Suprapubic skin (tissue), 4 donors: ENCODE measurements around the gene LRRC73. TPM values are rescaled to one million over a fixed set of nuclear protein-coding genes. Genes with fewer than 3 reads are reported as not detected.

ENCODE experiments used
- DNase-seq, 2 donors: peaks; one replicate each; pipeline ENCODE4 v3.0.0-alpha.2; 2019; ENCODE audit warnings: low spot score in 2 of 2
- H3K27ac ChIP-seq: fragments of 200-600 bp; sonication (generic); one replicate; pipeline ENCODE4 v1.5.1; 2019
- H3K27me3 ChIP-seq: fragments of 200-600 bp; sonication (generic); one replicate; pipeline ENCODE4 v1.5.1; 2019
- H3K36me3 ChIP-seq: fragments of 200-600 bp; sonication (generic); one replicate; pipeline ENCODE4 v1.5.1; 2019
- H3K4me1 ChIP-seq: fragments of 200-600 bp; sonication (generic); one replicate; pipeline ENCODE4 v1.5.1; 2019
- H3K4me3 ChIP-seq: fragments of 200-600 bp; sonication (generic); one replicate; pipeline ENCODE4 v1.5.1; 2019; ENCODE audit warnings: mild to moderate bottlenecking
- H3K9me3 ChIP-seq: fragments of 200-600 bp; sonication (generic); one replicate; pipeline ENCODE4 v1.5.1; 2019
- CTCF ChIP-seq, 2 donors: fragments of 200-600 bp in 1 of 2; fragments of 450-650 bp in 1 of 2; sonication (generic) in 1 of 2; IDR thresholded peaks; one replicate each; pipeline ENCODE4 v1.5.1; 2016 to 2019; ENCODE audit warnings: antibody characterized with exemption in 2 of 2, mild to moderate bottlenecking in 1 of 2, moderate library complexity in 1 of 2
- EP300 ChIP-seq: sonication (generic); formaldehyde crosslinking; IDR thresholded peaks from one replicate; pipeline ENCODE4 v1.6.1; 2017; ENCODE audit warnings: antibody characterized with exemption
- POLR2A ChIP-seq, 2 donors: fragments of 450-650 bp; IDR thresholded peaks; one replicate each; pipeline ENCODE4 v1.6.1; 2017; ENCODE audit warnings: antibody characterized with exemption in 2 of 2, mild to moderate bottlenecking in 2 of 2, moderate library complexity in 2 of 2
- POLR2AphosphoS5 ChIP-seq, 3 donors: sonication (generic); formaldehyde crosslinking; IDR thresholded peaks; one replicate each; pipeline ENCODE4 v1.6.1; 2017; ENCODE audit warnings: antibody characterized with exemption in 3 of 3
- WGBS: methylation state at CpG from one replicate; pipeline ENCODE4 v1.1.5; 2018; 5-methylcytosine and 5-hydroxymethylcytosine counted together
- total RNA-seq, 4 donors: library from RNA; depleted of rRNA; stranded (reverse); fragments of >200 nt; gene quantifications; one replicate each; pipeline ENCODE4 v1.1.0, GENCODE V29; 2016

Gene LRRC73
- total RNA-seq, 4 donors from 2014 or later, result 0.34 to 0.42 TPM; not detected in 2

GRCh38 chr6:43523284-43523683 is 13.1 kb upstream of the LRRC73 start:
- H3K36me3 ChIP-seq, result peaks cover 92% of the 10 kb centered on the region
- no peak for TF ChIP-seq POLR2AphosphoS5 (IDR thresholded peaks at IDR 0.05)
- H3K4me3 ChIP-seq, result no peak overlapping the region
- no peaks in the 10 kb centered on the region for H3K9me3 ChIP-seq
- no peak for DNase-seq
- H3K27me3 ChIP-seq, result no peaks in the 10 kb centered on the region
- peaks cover 13% of the 10 kb centered on the region for H3K4me1 ChIP-seq
- WGBS, result 93% methylated on average over 3 of the region's 3 CpGs
- no peak overlapping the region for H3K27ac ChIP-seq

- peaks cover 86% of the 10 kb centered on the region for H3K36me3 ChIP-seq
- DNase-seq, result no peak
- no peak for TF ChIP-seq POLR2A (IDR thresholded peaks at IDR 0.05)
- TF ChIP-seq CTCF (IDR thresholded peaks at IDR 0.05), result no peak
- TF ChIP-seq EP300, result no peak
- no peak for TF ChIP-seq POLR2AphosphoS5 (IDR thresholded peaks at IDR 0.05)
These were observed 12.6 kb upstream of the LRRC73 start for GRCh38 chr6:43522547-43523261.

GRCh38 chr6:43521836-43522235 is 11.7 kb upstream of the LRRC73 start:
- Histone ChIP-seq H3K27me3 (no peaks in the 10 kb centered on the region), H3K36me3 (peaks cover 77% of the 10 kb centered on the region), H3K4me3 (no peak overlapping the region), H3K4me1 (peaks cover 23% of the 10 kb centered on the region), H3K9me3 (no peaks in the 10 kb centered on the region), H3K27ac (no peak overlapping the region)
- TF ChIP-seq EP300 (no peak), CTCF (IDR thresholded peaks at IDR 0.05) (no peak), POLR2AphosphoS5 (IDR thresholded peaks at IDR 0.05) (no peak), POLR2A (IDR thresholded peaks at IDR 0.05) (no peak)
- no peak for DNase-seq
- WGBS, result 63% methylated on average over 2 of the region's 2 CpGs

More at GRCh38 chr6:43522547-43523261, 12.6 kb upstream of the LRRC73 start:
- H3K27ac ChIP-seq, result peak overlapping the region; percentile 24
- H3K9me3 ChIP-seq, result no peaks in the 10 kb centered on the region
- WGBS, result 91% methylated on average over 8 of the region's 8 CpGs
- H3K4me1 ChIP-seq, result peaks cover 18% of the 10 kb centered on the region
- H3K4me3 ChIP-seq, result no peak overlapping the region
- no peaks in the 10 kb centered on the region for H3K27me3 ChIP-seq

- 97% methylated on average over 5 of the region's 8 CpGs for WGBS
- DNase-seq, result no peak
- H3K36me3 ChIP-seq, result peaks cover 65% of the 10 kb centered on the region
- no peak overlapping the region for H3K4me3 ChIP-seq
- H3K27me3 ChIP-seq, result no peaks in the 10 kb centered on the region
- TF ChIP-seq EP300, result no peak
- TF ChIP-seq CTCF (IDR thresholded peaks at IDR 0.05), result no peak
- TF ChIP-seq POLR2A (IDR thresholded peaks at IDR 0.05), result no peak
- H3K4me1 ChIP-seq, result peaks cover 34% of the 10 kb centered on the region
- H3K9me3 ChIP-seq, result no peaks in the 10 kb centered on the region
- H3K27ac ChIP-seq, result no peak overlapping the region
These were observed 10.0 kb upstream of the LRRC73 start for GRCh38 chr6:43520097-43520496.

GRCh38 chr6:43517505-43518357 is 7.6 kb upstream of the LRRC73 start:
- peaks cover 62% of the 10 kb centered on the region for H3K36me3 ChIP-seq
- peak overlapping the region; percentile 77 for H3K27ac ChIP-seq
- peak overlapping the region; percentile 93 for H3K4me3 ChIP-seq
- no peaks in the 10 kb centered on the region for H3K27me3 ChIP-seq
- TF ChIP-seq EP300 (no peak), POLR2AphosphoS5 (IDR thresholded peaks at IDR 0.05) (no peak), CTCF (IDR thresholded peaks at IDR 0.05) (no peak), POLR2A (IDR thresholded peaks at IDR 0.05) (no peak)
- peaks cover 47% of the 10 kb centered on the region for H3K4me1 ChIP-seq
- DNase-seq, result no peak
- WGBS, result 2% methylated on average over 10 of the region's 10 CpGs
- H3K9me3 ChIP-seq, result no peaks in the 10 kb centered on the region
